Measurements from ENCODE around the gene SYNM. TPM values are rescaled to one million over a fixed set of nuclear protein-coding genes. Genes with fewer than 3 reads are reported as not detected.
"Not testable (repeated sequence)": the region's sequence is repeated elsewhere in the genome, so short reads cannot be mapped to it uniquely, and the experiment has no call there.

Gene SYNM
- total and polyA plus RNA-seq, 7 experiments from 2014 or later = 0.17 to 6.0 (median 1.6) TPM

DNA sequence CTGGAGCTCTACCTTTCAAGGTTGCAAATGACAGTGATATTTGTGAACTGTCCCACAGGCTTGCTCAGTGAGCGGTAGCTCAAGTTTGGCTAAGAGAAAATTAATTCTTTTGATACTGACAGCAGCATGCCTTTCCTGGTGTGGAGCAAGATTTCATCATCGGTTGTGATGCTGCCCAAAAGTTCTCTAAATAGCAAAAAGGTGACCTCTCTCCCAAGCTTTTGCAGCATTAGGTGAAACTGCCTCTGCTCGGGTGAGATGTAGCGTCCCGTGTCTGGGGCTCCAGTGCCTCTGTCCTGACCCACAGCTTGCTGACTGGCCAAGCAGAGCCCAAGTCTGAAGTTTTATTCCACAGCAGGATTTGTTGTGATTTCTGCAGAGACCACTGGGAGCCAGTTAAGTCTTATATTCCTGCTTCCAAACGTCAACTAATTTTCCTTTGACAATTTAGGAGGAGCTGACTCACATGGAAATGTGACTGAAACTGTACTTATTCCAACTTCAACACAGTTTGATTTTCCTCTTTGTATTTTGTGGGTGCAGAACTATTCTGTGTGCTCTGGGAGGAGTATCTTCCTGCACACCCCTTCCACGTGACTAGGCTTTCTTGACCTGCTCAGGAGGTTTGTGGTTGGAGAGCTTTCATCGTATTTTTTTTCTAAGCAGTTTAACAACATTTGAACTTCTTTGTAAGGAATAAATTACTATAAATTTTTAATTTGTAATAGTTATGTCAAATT is 5.9 kb downstream of the SYNM start:
- Mint-ChIP-seq H3K36me3 (no peaks in the 10 kb centered on the region), H3K4me3 (no peak overlapping the region), H3K9me3 (no peaks in the 10 kb centered on the region), H3K4me1 (peaks cover 0 to 30% (median 17%) of the 10 kb centered on the region in 7 donors), H3K27me3 (peaks cover 11 to 36% (median 15%) of the 10 kb centered on the region in 5 donors), H3K27ac (no peak overlapping the region)
- intact Hi-C loops (cut with micrococcal nuclease) = no loop called here
- Histone ChIP-seq H3K4me1 (ENCODE audit: control insufficient read depth in 2 of 2, insufficient read depth in 2 of 2, low read length in 2 of 2) (peaks cover 0 to 12% of the 10 kb centered on the region in 2 donors), H3K27me3 (ENCODE audit: control insufficient read depth in 2 of 2, insufficient read depth in 2 of 2, low read length in 2 of 2) (peaks cover 0 to 5% of the 10 kb centered on the region in 2 donors), H3K9me3 (ENCODE audit: control insufficient read depth in 2 of 3, low read length in 3 of 3) (no peaks in the 10 kb centered on the region), H3K27ac (ENCODE audit: low read depth, low read length) (no peak overlapping the region), H3K36me3 (ENCODE audit: control insufficient read depth in 2 of 3, insufficient read depth in 3 of 3, low read length in 3 of 3) (no peaks in the 10 kb centered on the region), H3K4me3 (ENCODE audit: low read length) (no peak overlapping the region)
- ChIA-PET POLR2A (no interaction called here), CTCF (interaction anchor here (0.6 kb wide), 1 partner anchor 668 kb away, joined by 3 read pairs; no protein-coding TSS in a partner anchor)
- ATAC-seq (no peak), DNase-seq (no peak)

DNA sequence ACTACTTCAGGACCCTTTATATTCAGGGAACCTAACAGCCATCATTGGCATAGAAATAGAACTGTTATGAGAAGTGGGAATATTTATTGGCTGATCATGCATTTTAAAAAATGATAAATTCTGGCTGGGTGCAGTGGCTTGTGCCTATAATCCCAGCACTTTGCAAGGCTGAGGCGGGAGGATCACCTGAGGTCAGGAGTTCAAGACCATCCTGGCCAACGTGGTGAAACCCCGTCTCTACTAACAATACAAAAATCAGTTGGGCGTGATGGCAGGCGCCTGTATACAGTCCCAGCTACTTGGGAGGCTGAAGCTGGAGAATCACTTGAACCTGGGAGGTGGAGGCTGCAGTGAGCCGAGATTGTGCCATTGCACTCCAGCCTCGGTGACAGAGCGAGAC is 6.8 kb downstream of the SYNM start:
- H3K36me3 ChIP-seq (ENCODE audit: control insufficient read depth in 2 of 3, insufficient read depth in 3 of 3, low read length in 3 of 3); H3K27me3 ChIP-seq (ENCODE audit: control insufficient read depth in 2 of 2, insufficient read depth in 2 of 2, low read length in 2 of 2); CTCF ChIA-PET; POLR2A ChIA-PET; H3K9me3 ChIP-seq (ENCODE audit: control insufficient read depth in 2 of 3, low read length in 3 of 3); H3K27ac ChIP-seq (ENCODE audit: low read depth, low read length); DNase-seq; H3K4me3 Mint-ChIP-seq; H3K9me3 Mint-ChIP-seq; ATAC-seq; H3K27ac Mint-ChIP-seq; H3K36me3 Mint-ChIP-seq; H3K4me3 ChIP-seq (ENCODE audit: low read length); intact Hi-C loops (cut with micrococcal nuclease): not testable (repeated sequence)
- peaks cover 0 to 25% (median 12%) of the 10 kb centered on the region in 7 donors for H3K4me1 Mint-ChIP-seq
- H3K27me3 Mint-ChIP-seq = peaks cover 6 to 30% (median 10%) of the 10 kb centered on the region in 5 donors
- peaks cover 0 to 12% of the 10 kb centered on the region in 2 donors for H3K4me1 ChIP-seq (ENCODE audit: control insufficient read depth in 2 of 2, insufficient read depth in 2 of 2, low read length in 2 of 2)

DNA sequence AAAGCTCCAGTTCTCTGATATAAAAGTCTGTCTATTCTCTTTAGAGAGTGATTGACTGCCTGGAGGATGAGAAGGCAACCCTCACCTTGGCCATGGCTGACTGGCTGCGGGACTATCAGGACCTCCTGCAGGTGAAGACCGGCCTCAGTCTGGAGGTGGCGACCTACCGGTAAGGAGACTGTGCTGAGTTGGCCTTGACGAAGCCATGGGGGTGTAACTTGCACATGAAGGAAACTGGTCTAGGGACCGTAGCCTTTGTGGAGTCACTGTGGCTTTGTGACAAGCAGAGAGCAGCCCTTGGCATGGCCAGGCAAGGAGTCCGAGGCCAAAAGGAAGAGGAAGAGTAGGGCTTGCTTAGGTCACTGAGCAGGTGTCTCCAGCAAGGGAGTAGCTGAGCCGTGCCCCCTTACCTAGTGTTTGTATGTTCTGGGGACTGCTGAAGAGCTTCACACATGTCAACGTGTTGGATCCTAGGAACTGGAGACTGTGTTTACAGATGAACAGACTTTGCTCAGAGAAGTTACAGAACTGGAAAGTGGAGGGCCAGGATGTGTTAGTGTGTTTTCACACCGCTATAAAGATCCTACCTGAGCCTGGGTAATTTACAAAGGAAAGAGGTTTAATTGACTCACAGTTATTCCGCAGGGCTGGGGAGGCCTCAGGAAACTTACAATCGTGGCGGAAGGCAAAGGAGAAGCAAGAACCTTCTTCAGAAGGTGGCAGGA is 8.8 kb downstream of the SYNM start:
- Histone ChIP-seq H3K36me3 (ENCODE audit: control insufficient read depth in 2 of 3, insufficient read depth in 3 of 3, low read length in 3 of 3) (no peaks in the 10 kb centered on the region), H3K4me1 (ENCODE audit: control insufficient read depth in 2 of 2, insufficient read depth in 2 of 2, low read length in 2 of 2) (no peaks in the 10 kb centered on the region), H3K9me3 (ENCODE audit: control insufficient read depth in 2 of 3, low read length in 3 of 3) (no peaks in the 10 kb centered on the region), H3K4me3 (ENCODE audit: low read length) (no peak overlapping the region), H3K27ac (ENCODE audit: low read depth, low read length) (no peak overlapping the region), H3K27me3 (ENCODE audit: control insufficient read depth in 2 of 2, insufficient read depth in 2 of 2, low read length in 2 of 2) (no peaks in the 10 kb centered on the region)
- Mint-ChIP-seq H3K4me1 (peaks cover 0 to 21% (median 8%) of the 10 kb centered on the region in 7 donors), H3K27me3 (peaks cover 0 to 16% (median 0%) of the 10 kb centered on the region in 5 donors), H3K27ac (no peak overlapping the region), H3K9me3 (no peaks in the 10 kb centered on the region), H3K4me3 (no peak overlapping the region), H3K36me3 (no peaks in the 10 kb centered on the region)
- intact Hi-C loops (cut with micrococcal nuclease) = no loop called here
- DNase-seq = no peak
- ChIA-PET CTCF (no interaction called here), POLR2A (no interaction called here)
- no peak for ATAC-seq

GRCh38 chr15:99114511-99115299 is 9.8 kb downstream of the SYNM start:
- Mint-ChIP-seq H3K4me1 (peaks cover 0 to 16% (median 7%) of the 10 kb centered on the region in 7 donors), H3K4me3 (no peak overlapping the region), H3K36me3 (no peaks in the 10 kb centered on the region), H3K27me3 (peaks cover 0 to 8% (median 0%) of the 10 kb centered on the region in 5 donors), H3K9me3 (no peaks in the 10 kb centered on the region), H3K27ac (no peak overlapping the region)
- CTCF ChIA-PET = no interaction called here
- no peaks in the 10 kb centered on the region for H3K27me3 ChIP-seq (ENCODE audit: control insufficient read depth in 2 of 2, insufficient read depth in 2 of 2, low read length in 2 of 2)
- no peaks in the 10 kb centered on the region for H3K4me1 ChIP-seq (ENCODE audit: control insufficient read depth in 2 of 2, insufficient read depth in 2 of 2, low read length in 2 of 2)
- H3K27ac ChIP-seq (ENCODE audit: low read depth, low read length) = no peak overlapping the region
- H3K4me3 ChIP-seq (ENCODE audit: low read length) = no peak overlapping the region
- intact Hi-C loops (cut with micrococcal nuclease) = no loop called here
- POLR2A ChIA-PET = interaction anchor here (0.9 kb wide), 1 partner anchor 10 kb away, joined by 3 read pairs; the partner anchor contains the start of gene SYNM
- H3K36me3 ChIP-seq (ENCODE audit: control insufficient read depth in 2 of 3, insufficient read depth in 3 of 3, low read length in 3 of 3) = no peaks in the 10 kb centered on the region
- no peaks in the 10 kb centered on the region for H3K9me3 ChIP-seq (ENCODE audit: control insufficient read depth in 2 of 3, low read length in 3 of 3)
- no peak for ATAC-seq
- no peak for DNase-seq

GRCh38 chr15:99115300-99116215 is 10.7 kb downstream of the SYNM start:
- Histone ChIP-seq H3K9me3 (ENCODE audit: control insufficient read depth in 2 of 3, low read length in 3 of 3) (no peaks in the 10 kb centered on the region), H3K4me3 (ENCODE audit: low read length) (no peak overlapping the region), H3K27ac (ENCODE audit: low read depth, low read length) (no peak overlapping the region), H3K4me1 (ENCODE audit: control insufficient read depth in 2 of 2, insufficient read depth in 2 of 2, low read length in 2 of 2) (no peaks in the 10 kb centered on the region), H3K27me3 (ENCODE audit: control insufficient read depth in 2 of 2, insufficient read depth in 2 of 2, low read length in 2 of 2) (no peaks in the 10 kb centered on the region), H3K36me3 (ENCODE audit: control insufficient read depth in 2 of 3, insufficient read depth in 3 of 3, low read length in 3 of 3) (no peaks in the 10 kb centered on the region)
- H3K4me1 Mint-ChIP-seq = peaks cover 0 to 10% (median 5%) of the 10 kb centered on the region in 7 donors
- DNase-seq (no peak), ATAC-seq (no peak)
- ChIA-PET CTCF (no interaction called here), POLR2A (interaction anchor here (0.9 kb wide), 1 partner anchor 11 kb away, joined by 3 read pairs; the partner anchor contains the start of gene SYNM)
- no peak overlapping the region for H3K4me3 Mint-ChIP-seq
- H3K36me3 Mint-ChIP-seq = no peaks in the 10 kb centered on the region
- no peaks in the 10 kb centered on the region for H3K9me3 Mint-ChIP-seq
- intact Hi-C loops (cut with micrococcal nuclease) = no loop called here
- no peak overlapping the region for H3K27ac Mint-ChIP-seq
- H3K27me3 Mint-ChIP-seq = peaks cover 0 to 7% (median 0%) of the 10 kb centered on the region in 5 donors

- Histone ChIP-seq H3K4me3 (ENCODE audit: low read length) (no peak overlapping the region), H3K27me3 (ENCODE audit: control insufficient read depth in 2 of 2, insufficient read depth in 2 of 2, low read length in 2 of 2) (no peaks in the 10 kb centered on the region), H3K36me3 (ENCODE audit: control insufficient read depth in 2 of 3, insufficient read depth in 3 of 3, low read length in 3 of 3) (no peaks in the 10 kb centered on the region), H3K9me3 (ENCODE audit: control insufficient read depth in 2 of 3, low read length in 3 of 3) (no peaks in the 10 kb centered on the region), H3K4me1 (ENCODE audit: control insufficient read depth in 2 of 2, insufficient read depth in 2 of 2, low read length in 2 of 2) (no peaks in the 10 kb centered on the region), H3K27ac (ENCODE audit: low read depth, low read length) (no peak overlapping the region)
- H3K36me3 Mint-ChIP-seq = no peaks in the 10 kb centered on the region
- no peak overlapping the region for H3K27ac Mint-ChIP-seq
- ChIA-PET POLR2A (no interaction called here), CTCF (no interaction called here)
- DNase-seq = no peak
- peaks cover 0 to 2% (median 0%) of the 10 kb centered on the region in 7 donors for H3K4me1 Mint-ChIP-seq
- no peaks in the 10 kb centered on the region for H3K9me3 Mint-ChIP-seq
- peaks cover 0 to 12% (median 0%) of the 10 kb centered on the region in 5 donors for H3K27me3 Mint-ChIP-seq
- intact Hi-C loops (cut with micrococcal nuclease) = no loop called here
- ATAC-seq = no peak
- H3K4me3 Mint-ChIP-seq = no peak overlapping the region
Observed at GRCh38 chr15:99117111-99117510, 12.2 kb downstream of the SYNM start.

Data from naive thymus-derived CD4-positive, alpha-beta T cell (primary cell).